ENCODE results near the gene NUMBL.
"Not testable (repeated sequence)": the region's sequence is repeated elsewhere in the genome, so short reads cannot be mapped to it uniquely, and the experiment has no call there.

Gene NUMBL

DNA sequence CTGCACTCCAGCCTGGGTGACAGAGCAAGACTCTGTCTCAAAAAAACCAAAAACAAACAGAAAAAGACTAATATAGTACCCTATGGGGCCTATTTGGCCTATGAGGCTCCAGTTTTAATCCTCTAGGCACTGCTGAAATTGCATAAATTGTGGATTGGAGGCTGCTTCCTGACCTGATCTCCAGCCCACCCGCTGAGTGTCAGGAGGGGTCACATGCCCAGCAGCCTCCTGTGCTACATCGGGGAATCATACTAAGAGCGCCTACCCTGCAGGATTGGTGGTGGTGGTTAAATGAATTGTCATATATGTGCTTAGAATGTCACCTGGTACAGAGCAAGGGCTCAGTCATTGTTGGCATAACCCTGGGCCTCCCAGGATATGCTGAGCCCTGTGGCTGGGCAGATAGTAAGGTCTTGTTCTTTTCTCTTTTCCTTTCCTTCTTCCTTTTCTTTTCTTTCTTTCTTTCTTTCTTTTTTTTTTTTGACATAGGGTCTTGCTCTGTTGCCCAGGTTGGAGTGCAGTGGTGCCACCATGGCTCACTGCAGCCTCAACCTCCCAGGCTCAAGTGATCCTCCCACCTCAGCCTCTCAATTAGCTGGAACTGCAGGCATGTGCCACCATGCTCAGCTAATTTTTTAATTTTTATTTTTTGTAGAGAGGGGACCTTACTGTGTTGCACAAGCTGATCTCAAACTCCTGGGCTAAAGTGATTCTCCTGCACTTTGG lies 58.0 kb downstream of the NUMBL start:
- no peak for DNase-seq

GRCh38 chr19:40630571-40631160 lies 59.8 kb downstream of the NUMBL start:
- no peak for DNase-seq

- no peak for DNase-seq
These were observed 61.1 kb downstream of the NUMBL start for GRCh38 chr19:40629346-40629745.

GRCh38 chr19:40627486-40628279 lies 62.8 kb downstream of the NUMBL start:
- no peak for DNase-seq

GRCh38 chr19:40626918-40627317 lies 63.5 kb downstream of the NUMBL start:
- DNase-seq = no peak

DNA sequence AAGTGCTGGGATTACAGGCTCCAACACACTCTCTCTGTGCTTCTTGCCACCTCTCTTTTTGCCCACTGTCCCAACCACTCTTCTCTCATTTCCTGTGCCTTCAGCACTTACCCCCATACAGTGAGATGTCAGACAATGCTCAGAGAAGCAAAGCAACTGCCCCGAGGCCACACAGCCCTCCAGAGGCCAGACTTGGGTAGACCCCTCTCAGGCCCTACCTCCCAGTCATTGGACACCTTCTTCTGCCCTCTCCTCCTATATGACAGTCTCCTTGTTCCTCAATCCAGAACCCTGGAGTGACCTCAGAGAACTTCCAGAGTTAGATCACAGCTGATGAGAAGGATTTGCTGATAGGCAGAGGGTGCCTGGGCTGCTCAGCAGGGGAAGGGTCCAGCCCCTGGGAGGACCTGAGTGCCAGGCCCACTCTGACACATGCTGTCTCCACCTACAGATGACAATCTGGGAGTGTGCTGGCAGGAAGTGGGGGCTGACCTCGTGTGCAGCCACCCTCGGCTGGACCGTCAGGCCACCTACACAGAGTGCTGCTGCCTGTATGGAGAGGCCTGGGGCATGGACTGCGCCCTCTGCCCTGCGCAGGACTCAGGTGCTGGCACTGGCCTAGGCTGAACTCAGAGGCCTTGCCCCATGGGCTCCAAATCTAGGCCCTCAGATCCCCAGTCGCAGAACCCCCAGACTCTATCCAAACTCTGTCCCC lies 64.9 kb downstream of the NUMBL start:
- no peak for DNase-seq

DNA sequence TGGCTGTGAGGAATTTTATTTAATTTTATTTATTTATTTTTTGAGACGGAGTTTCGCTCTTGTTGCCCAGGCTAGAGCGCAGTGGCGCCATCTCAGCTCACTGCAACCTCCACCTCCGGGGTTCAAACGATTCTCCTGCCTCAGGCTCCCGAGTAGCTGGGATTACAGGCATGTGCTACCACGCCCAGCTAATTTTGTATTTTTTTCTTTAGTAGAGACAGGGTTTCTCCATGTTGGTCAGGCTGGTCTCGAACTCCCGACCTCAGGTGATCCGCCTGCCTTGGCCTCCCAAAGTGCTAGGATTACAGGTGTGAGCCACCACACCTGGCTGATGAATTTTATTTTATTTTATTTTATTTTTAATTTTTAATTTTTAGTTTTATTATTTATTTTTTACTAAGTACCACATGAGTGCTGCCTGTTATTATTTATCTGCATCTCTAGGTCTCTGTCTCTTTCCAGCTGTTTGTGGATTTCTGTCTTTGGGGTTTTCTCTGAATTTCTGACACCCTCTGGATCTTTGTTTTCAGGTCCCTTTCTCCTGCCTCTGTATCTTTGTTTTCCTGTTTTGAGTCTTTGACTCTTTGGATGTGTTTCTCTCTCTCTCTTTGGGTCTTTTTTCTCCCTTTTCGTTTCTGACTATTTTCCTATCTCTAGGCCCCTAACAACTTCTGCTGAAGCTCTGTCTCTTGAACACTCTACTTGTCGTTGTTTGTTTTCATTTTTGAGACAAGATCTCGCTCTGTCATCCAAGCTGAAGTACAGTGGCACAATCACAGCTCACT lies 65.9 kb downstream of the NUMBL start:
- not testable (repeated sequence) for DNase-seq

DNA sequence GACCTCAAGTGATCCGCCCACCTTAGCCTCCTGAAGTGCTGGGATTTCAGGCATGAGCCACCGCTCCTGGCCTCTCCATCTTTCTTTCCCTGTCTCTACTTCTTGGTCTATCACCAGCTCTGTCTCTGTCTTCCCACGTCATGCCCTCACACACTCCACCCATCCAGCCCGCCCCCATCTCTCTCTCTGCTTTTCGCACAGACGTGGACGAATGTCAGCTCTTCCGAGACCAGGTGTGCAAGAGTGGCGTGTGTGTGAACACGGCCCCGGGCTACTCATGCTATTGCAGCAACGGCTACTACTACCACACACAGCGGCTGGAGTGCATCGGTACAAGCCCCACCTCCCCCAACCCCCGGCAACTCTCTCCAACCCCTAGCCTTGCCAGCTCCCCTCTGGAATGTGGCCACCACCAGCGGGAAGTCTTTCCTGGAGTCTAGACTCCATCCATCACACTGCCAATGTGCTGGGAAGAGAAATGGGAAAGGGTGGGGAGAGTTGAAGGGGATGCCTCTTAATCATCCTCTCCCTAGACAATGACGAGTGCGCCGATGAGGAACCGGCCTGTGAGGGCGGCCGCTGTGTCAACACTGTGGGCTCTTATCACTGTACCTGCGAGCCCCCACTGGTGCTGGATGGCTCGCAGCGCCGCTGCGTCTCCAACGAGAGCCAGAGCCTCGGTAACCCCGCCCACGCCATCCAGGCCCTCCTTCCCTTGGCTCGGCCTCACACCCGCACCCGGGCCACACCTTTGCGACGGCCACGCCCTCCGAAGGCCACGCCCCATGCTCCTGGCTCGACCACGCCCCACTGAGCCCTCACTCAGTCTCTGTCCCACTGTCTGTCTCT lies 66.8 kb downstream of the NUMBL start:
- peak in 1 of 58 donors; percentile 2 for DNase-seq

DNA sequence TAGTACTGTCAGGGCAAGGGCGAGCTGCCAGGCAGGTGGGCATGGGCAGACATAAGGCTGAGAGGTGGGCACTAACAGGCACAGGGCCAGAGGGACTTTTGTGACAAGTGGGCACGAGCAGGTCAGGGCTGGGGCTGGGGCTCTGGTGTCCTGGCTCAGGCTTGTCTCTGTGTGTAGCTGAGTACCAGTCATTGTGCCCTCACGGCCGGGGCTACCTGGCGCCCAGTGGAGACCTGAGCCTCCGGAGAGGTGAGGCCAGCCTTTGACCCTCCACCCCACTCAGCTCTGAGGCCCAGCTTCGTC lies 67.7 kb downstream of the NUMBL start:
- DNase-seq = no peak

- DNase-seq = peak in 3 of 58 donors; percentile 16 to 23 (median 22)
These were observed 68.3 kb downstream of the NUMBL start for GRCh38 chr19:40621966-40622772.

DNA sequence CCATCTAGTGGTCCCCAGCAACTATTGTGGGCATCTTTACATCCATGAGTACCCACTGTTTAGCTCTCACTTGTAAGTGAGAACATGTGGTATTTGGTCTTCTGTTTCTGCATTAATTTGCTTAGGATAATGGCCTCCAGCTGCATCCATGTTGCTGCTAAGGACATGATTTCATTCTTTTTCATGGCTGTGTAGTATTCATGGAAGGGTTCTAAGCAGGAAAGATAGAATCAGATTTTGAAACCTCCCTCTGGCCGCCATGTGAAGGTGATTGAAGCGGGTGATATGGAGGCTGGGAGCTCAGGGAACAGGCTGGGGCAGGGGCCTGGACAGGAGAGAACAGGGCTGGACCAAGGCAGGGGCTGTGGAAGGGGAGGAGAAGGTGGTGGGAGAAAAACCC lies 69.2 kb downstream of the NUMBL start:
- DNase-seq = no peak

GRCh38 chr19:40620161-40620485 lies 70.3 kb downstream of the NUMBL start:
- DNase-seq = no peak

DNA sequence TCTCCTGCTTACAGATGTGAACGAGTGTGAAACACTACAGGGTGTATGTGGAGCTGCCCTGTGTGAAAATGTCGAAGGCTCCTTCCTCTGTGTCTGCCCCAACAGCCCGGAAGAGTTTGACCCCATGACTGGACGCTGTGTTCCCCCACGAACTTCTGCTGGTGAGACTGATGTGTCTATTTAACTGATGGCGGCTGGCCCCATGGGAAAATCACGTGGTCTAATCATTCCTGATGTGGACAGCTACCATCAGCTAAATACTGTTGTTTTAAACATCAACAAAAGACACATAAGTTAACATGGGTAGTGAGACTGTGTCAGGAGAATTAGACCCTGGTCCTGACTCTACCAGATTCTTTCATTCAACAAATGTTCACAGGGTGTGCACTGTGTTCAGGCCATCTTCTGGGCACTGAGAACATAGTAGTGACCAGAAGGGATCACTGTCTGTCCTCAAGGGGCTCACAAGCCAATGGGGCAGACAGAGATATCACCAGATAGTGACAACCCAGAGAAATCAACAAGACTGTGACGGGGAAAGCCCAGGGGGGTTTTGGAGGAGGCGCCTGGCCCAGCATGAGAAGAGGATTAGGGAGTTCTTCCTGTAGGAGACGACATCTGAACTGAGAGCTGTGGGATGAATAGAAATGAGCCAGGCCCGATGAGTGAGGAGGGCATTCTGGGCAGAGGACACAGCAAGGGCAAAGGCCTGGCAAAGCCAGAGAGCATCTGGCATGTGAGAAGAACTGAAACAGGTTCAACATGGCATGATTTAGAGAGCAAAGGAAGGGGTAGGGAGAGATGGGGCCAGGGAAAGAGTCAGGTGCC lies 70.9 kb downstream of the NUMBL start:
- no peak for DNase-seq

DNA sequence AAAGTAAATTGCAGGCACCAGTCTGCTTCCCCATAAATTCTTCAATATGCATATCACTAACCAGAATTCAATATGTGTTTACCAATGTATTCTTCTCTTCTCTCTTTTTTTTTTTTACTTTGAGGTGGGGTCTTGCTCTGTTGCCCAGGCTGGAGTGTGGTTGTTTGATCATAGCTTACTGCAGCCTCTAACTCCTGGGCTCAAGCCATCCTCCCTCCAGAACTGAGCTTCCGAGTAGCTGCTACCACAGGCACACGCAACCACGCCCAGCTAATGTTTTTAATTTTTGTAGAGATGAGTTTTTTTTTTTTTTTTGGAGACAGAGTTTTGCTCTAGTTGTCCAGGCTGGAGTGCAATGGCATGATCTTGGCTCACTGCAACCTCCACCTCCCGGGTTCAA lies 72.5 kb downstream of the NUMBL start:
- DNase-seq = no peak

GRCh38 chr19:40616941-40617340 lies 73.5 kb downstream of the NUMBL start:
- no peak for DNase-seq

DNA sequence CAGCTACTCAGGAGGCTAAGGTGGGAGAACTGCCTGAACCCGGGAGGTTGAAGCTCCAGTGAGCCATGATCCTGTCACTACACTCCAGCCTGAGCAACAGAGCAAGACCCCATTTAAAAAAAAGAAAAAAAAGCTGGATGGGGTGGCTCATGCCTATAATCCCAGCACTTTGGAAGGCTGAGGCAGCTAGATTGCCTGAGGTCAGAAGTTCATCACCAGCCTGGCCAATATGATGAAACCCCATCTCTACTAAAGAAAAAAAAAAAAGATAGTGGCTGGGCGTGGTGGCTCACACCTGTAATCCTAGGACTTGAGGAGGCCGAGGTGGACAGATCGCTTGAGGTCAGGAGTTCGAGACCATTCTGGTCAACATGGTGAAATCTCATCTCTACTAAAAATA lies 74.3 kb downstream of the NUMBL start:
- no peak for DNase-seq
